Heart left ventricle (tissue), 16 donors: ENCODE measurements around the gene GALR3. TPM values are rescaled to one million over a fixed set of nuclear protein-coding genes. Genes with fewer than 3 reads are reported as not detected.

Source experiments
- ATAC-seq, 4 donors: fragments of 200-7000 bp; cut with Tn5 transposase; one replicate each; pipeline ENCODE4 v1.9.1; 2020 to 2022; ENCODE audit warnings: moderate library complexity in 4 of 4, mild to moderate bottlenecking in 3 of 4, moderate number of reproducible peaks in 1 of 4
- DNase-seq, 5 donors: peaks; one replicate each; pipeline ENCODE4 v3.0.0-alpha.2; 2020
- H3K27ac ChIP-seq, 12 donors: fragments of 200-600 bp; sonication (generic) in 4 of 12; one replicate each; pipeline versions ENCODE4 v1.5.0 to v1.8.0; 2016 to 2022; ENCODE audit warnings: mild to moderate bottlenecking in 2 of 12
- H3K27me3 ChIP-seq, 9 donors: fragments of 200-600 bp; sonication (generic) in 2 of 9; one replicate each; pipeline versions ENCODE4 v1.5.1 to v1.8.0; 2016 to 2022; ENCODE audit warnings: mild to moderate bottlenecking in 3 of 9
- H3K36me3 ChIP-seq, 9 donors: fragments of 200-600 bp; sonication (generic) in 2 of 9; one replicate each; pipeline versions ENCODE4 v1.5.0 to v1.8.0; 2018 to 2022; ENCODE audit warnings: mild to moderate bottlenecking in 2 of 9
- H3K4me1 ChIP-seq, 12 donors: fragments of 200-600 bp; sonication (generic) in 4 of 12; one replicate each; pipeline versions ENCODE4 v1.5.0 to v1.8.0; 2016 to 2022; ENCODE audit warnings: mild to moderate bottlenecking in 3 of 12
- H3K4me3 ChIP-seq, 12 donors: fragments of 200-600 bp; sonication (generic) in 4 of 12; one replicate each; pipeline versions ENCODE4 v1.5.0 to v1.8.0; 2017 to 2022; ENCODE audit warnings: mild to moderate bottlenecking in 9 of 12, moderate library complexity in 4 of 12
- H3K9me3 ChIP-seq, 12 donors: fragments of 200-600 bp; sonication (generic) in 4 of 12; one replicate each; pipeline versions ENCODE4 v1.5.0 to v1.8.0; 2016 to 2022; ENCODE audit warnings: mild to moderate bottlenecking in 1 of 12
- CTCF ChIP-seq, 12 donors: fragments of 200-600 bp; sonication (generic) in 4 of 12; IDR thresholded peaks; one replicate each; pipeline versions ENCODE4 v1.5.0 to v1.8.0; 2018 to 2022; ENCODE audit warnings: antibody characterized with exemption in 12 of 12, mild to moderate bottlenecking in 5 of 12
- POLR2A ChIP-seq, 2 donors: fragments of 450-650 bp; IDR thresholded peaks; one replicate each; pipeline ENCODE4 v1.6.1; 2017; ENCODE audit warnings: antibody characterized with exemption in 2 of 2, mild to moderate bottlenecking in 2 of 2, moderate library complexity in 2 of 2
- WGBS, 4 donors: extraction: QIAGEN DNeasy Blood & Tissue Kit in 2 of 4; methylation state at CpG; one replicate each; pipeline versions ENCODE4 v1.1.5 to v1.1.7; 2013 to 2018; 5-methylcytosine and 5-hydroxymethylcytosine counted together
- intact Hi-C, 10 donors: fragments of 100-400 bp; cut with DNase I; formaldehyde crosslinking; loops; one replicate each; pipeline versions ENCODE4 v1.11.1 to v1.14.2; 2022
- polyA plus RNA-seq, 2 donors: library from polyadenylated mRNA; stranded (reverse); fragments of 200-250 nt; gene quantifications; one replicate each; pipeline ENCODE4 v1.2.3, GENCODE V29; 2013
- total RNA-seq, 9 donors: library from RNA; depleted of rRNA in 2 of 9; stranded (reverse); fragments of >200 nt in 2 of 9; fragmentation: NEBNext Ultra II Directional in 3 of 9; extraction: Animal tissue kit (Norgen Biotek cat#: 25700) in 3 of 9; gene quantifications; one replicate each; pipeline versions ENCODE4 v1.1.0 to v1.2.4, GENCODE V29; 2016 to 2023
- donor health status: ischemic (EF 13 %, LVEDD 7.1; RV severe dilation, severe dysfunction).
- donor health status: healthy with polysubstance abuse.
- donor health status: DM: no; HTN: yes; CAD: no.
- donor health status: DM: no; HTN: no; CAD: no.
- donor health status: ischemic (EF 25% LVEDD 6.9; RV normal size, moderate dysfunction).
- donor health status: ischemic (EF 25% LVEDD 5.7; RV mildly dilated, moderate dysfunction).
- donor health status: healthy.
- donor health status: DM: yes; HTN: yes; CAD: no.
- donor health status: ischemic (EF 35%, LVEDD 5.7; RV mildly dilated, moderate dysfunction).
- donor health status: nonischemic (EF 11% LVEDD 7.7; RV severe dilation, severe dysfunction).
- donor health status: DM: yes; HTN: yes; CAD: no.
- donor health status: PGD.
- donor health status: ischemic (EF 29% LVEDD 5.4; RV normal size, mild dysfunction).
- donor health status: nonischemic (EF 23%, LVEDD 6.1; RV moderate dilation, normal function).

Gene GALR3
- total and polyA plus RNA-seq, 11 donors: not detected

- peaks cover 0 to 18% (median 3%) of the 10 kb centered on the region in 9 donors for H3K27me3 ChIP-seq
- 21 to 30% (median 27%) methylated on average over 9 of the region's 9 CpGs for WGBS, 4 donors
- TF ChIP-seq CTCF (IDR thresholded peaks at IDR 0.05) (no peak), POLR2A (IDR thresholded peaks at IDR 0.05) (no peak)
- H3K9me3 ChIP-seq: no peaks in the 10 kb centered on the region
- DNase-seq (peak in 4 of 5 donors; percentile 47 to 68 (median 62)), ATAC-seq (peak; percentile 55 to 80 (median 78))
- H3K36me3 ChIP-seq: peaks cover 0 to 35% (median 23%) of the 10 kb centered on the region in 9 donors
- H3K27ac ChIP-seq: peak overlapping the region in 7 of 12 donors; percentile 6 to 68 (median 30)
- peaks cover 0 to 23% (median 3%) of the 10 kb centered on the region in 12 donors for H3K4me1 ChIP-seq
- intact Hi-C loops: no loop called here
- no peak overlapping the region for H3K4me3 ChIP-seq
Measured at GRCh38 chr22:37827056-37827455, 3.9 kb downstream of the GALR3 start.

GRCh38 chr22:37830093-37830842, 7.1 kb downstream of the GALR3 start:
- H3K36me3 ChIP-seq: peaks cover 0 to 65% (median 54%) of the 10 kb centered on the region in 9 donors
- H3K4me1 ChIP-seq: peaks cover 0 to 15% (median 3%) of the 10 kb centered on the region in 12 donors
- no peaks in the 10 kb centered on the region for H3K9me3 ChIP-seq
- H3K27me3 ChIP-seq: no peaks in the 10 kb centered on the region
- 87 to 96% (median 92%) methylated on average over 13 to 14 of the region's 14 CpGs for WGBS, 4 donors
- intact Hi-C loops: no loop called here
- no peak for TF ChIP-seq CTCF (IDR thresholded peaks at IDR 0.05)
- TF ChIP-seq POLR2A (IDR thresholded peaks at IDR 0.05): no peak
- no peak for ATAC-seq
- H3K4me3 ChIP-seq: no peak overlapping the region
- H3K27ac ChIP-seq: no peak overlapping the region
- DNase-seq: no peak

GRCh38 chr22:37831472-37831871, 8.3 kb downstream of the GALR3 start:
- intact Hi-C loops: no loop called here
- ATAC-seq (no peak), DNase-seq (no peak)
- 86 to 98% (median 95%) methylated on average over 8 to 11 of the region's 11 CpGs for WGBS, 4 donors
- H3K27ac ChIP-seq: no peak overlapping the region
- peaks cover 0 to 75% (median 60%) of the 10 kb centered on the region in 9 donors for H3K36me3 ChIP-seq
- H3K4me1 ChIP-seq: peaks cover 0 to 11% (median 3%) of the 10 kb centered on the region in 12 donors
- H3K4me3 ChIP-seq: no peak overlapping the region
- H3K27me3 ChIP-seq: no peaks in the 10 kb centered on the region
- no peak for TF ChIP-seq POLR2A (IDR thresholded peaks at IDR 0.05)
- TF ChIP-seq CTCF (IDR thresholded peaks at IDR 0.05): no peak
- H3K9me3 ChIP-seq: no peaks in the 10 kb centered on the region

GRCh38 chr22:37832022-37832857, 9.1 kb downstream of the GALR3 start:
- H3K36me3 ChIP-seq: peaks cover 0 to 83% (median 67%) of the 10 kb centered on the region in 9 donors
- H3K27ac ChIP-seq: no peak overlapping the region
- TF ChIP-seq POLR2A (IDR thresholded peaks at IDR 0.05) (no peak), CTCF (IDR thresholded peaks at IDR 0.05) (no peak)
- peaks cover 0 to 4% (median 0%) of the 10 kb centered on the region in 12 donors for H3K4me1 ChIP-seq
- DNase-seq (no peak), ATAC-seq (no peak)
- 92 to 96% (median 96%) methylated on average over 14 to 16 of the region's 16 CpGs for WGBS, 4 donors
- intact Hi-C loops: no loop called here
- H3K4me3 ChIP-seq: no peak overlapping the region
- no peaks in the 10 kb centered on the region for H3K9me3 ChIP-seq
- H3K27me3 ChIP-seq: no peaks in the 10 kb centered on the region
